AG08395 (cell line): ENCODE measurements around the gene KCNA3.
A peak's percentile ranks its signal among the peaks of the same experiment; 100 is the strongest.
"Not testable (repeated sequence)": the region's sequence is repeated elsewhere in the genome, so short reads cannot be mapped to it uniquely, and the experiment has no call there.

ENCODE experiments used
- DNase-seq: peaks from one replicate; pipeline ENCODE4 v3.0.0; 2012; ENCODE audit warnings: mixed read lengths, low spot score

Gene KCNA3

DNA sequence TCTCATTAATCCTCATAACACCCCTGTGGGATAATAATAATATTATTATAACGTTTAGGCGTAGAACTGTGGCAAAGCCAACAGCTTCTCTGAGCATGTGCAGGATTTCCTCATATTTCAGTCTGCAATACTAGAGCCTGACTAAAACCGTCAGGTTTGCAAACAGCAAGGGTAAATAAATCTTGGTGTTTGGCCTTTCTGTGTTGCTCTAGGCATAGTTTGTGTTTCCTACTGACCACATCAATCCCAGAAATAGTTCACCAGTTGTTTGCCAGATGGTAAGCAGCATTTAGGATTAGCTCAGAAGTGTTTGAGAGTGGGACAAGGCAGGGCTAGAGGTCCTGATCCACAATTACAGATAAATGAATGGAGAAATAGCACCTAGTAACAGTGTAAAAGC, 2.8 kb upstream of the KCNA3 start:
- no peak for DNase-seq

DNA sequence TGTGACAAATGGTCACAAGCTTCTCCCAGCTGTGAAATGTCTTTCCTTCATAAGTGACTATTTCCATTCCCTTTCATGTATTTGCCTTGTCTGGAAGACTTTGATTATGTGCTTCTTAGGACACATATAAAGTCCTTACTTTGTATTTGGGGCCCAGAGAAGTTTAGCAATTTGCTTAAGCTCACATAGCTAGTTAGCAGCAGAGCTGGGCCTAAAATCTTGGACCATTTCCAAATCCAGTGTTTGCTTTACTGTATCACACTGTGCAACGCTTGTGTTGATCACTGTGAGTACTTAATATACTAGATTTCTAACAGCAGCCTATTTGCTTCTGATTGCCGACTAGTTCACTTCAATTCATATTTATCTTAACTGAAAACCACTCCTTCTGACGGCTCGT, 2.2 kb upstream of the KCNA3 start:
- DNase-seq = no peak

DNA sequence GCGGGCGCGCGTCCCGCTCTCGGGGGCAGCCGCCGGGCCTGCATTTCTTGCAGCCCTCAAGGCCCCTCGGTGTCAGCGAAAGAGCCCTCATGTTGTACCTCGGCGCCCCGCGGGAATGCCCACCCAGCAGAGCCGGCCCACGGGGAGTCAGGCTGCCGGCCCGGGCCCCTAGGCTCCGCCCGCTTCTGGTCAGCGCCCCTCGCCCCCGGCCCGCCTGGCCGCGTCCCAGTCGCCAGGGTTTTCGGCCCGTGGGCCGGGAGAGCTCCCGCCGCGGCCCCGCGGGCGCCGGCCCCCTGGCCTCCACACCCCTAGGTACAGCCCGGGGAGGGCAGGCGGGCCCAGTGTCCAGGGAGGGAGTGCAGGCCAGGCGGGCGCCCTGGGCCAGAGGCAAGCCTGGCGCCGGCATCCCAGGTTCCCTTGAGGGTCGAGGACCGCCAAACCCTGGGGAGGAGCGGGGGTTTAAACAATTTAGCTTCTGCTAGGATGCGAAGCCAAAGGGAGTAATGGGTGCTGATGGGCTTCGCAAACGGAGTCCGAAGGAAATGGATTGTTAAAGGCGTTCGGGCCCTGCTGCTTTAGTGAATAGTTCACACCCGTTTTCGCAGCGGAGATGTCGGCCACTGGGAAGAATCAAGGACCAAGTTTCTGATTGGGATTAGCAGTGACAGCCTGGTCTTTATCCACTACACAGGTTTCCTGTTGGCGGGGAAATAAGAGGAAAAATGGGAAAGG, 486 bp upstream of the KCNA3 start:
- no peak for DNase-seq

- no peak for DNase-seq
These were observed 869 bp downstream of the KCNA3 start for GRCh38 chr1:110673805-110674336.

- no peak for DNase-seq
These were observed 1.5 kb downstream of the KCNA3 start for GRCh38 chr1:110673197-110673701.

- no peak for DNase-seq
These were observed 2.0 kb downstream of the KCNA3 start for GRCh38 chr1:110672753-110673108.

- DNase-seq = peak; percentile 10
These were observed 2.6 kb downstream of the KCNA3 start for GRCh38 chr1:110672001-110672752.

DNA sequence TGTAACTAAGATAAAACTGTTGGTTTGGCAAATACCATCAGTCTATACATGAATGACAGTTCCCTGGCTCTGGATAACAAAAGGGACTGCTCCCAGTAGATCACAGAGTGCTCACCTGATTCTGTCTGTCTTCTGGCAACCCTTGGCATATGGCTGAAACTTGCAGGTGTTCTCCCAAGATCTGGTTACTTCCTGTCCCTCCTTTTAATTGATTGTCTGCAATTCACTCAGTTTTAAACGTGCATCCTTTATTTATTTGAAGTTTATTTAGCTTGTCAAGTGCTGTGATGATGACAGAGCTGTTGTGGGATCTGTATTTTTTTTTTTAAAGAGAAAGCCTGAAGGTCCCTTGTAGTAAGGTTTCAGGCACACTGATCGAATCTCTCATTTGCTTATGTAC, 3.4 kb downstream of the KCNA3 start:
- no peak for DNase-seq

DNA sequence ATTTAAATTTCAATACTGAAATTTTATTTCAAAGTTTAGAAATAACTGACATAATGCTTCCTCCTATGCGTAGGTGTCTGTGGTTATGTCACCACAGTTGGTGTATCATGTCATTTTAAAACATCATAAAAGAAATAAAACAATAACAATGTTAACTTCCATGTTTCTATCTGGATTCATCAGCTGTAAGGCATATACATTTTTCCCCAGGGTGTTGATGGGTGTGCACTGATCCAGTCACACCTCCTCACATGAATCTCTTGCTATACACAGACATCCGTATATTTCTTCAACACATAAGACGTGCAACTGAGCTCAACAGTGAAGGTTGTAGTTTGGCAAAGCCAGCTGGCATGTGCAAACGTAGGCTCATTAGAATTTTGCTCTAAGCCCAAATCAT, 6.2 kb downstream of the KCNA3 start:
- DNase-seq = no peak

GRCh38 chr1:110667776-110668175, 7.0 kb downstream of the KCNA3 start:
- DNase-seq = no peak

DNA sequence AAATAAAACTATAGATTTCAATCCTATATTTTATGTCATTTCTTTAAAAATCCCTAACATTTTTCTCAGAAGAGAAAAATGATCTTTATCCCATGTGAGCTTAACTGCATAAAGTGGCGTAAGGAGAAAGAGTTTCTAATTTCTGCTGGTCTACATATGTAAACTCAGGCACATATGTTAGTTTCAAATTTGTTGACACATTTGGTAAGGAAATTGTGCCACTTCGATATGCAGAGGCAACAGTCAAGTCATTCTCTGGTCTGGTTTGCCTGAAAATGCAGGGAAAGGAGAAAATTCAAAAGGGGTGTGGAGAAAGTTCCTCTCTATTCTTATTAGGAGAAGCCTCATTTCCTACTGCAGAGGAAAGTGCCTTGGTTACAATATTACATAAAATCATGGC, 11.5 kb downstream of the KCNA3 start:
- DNase-seq = no peak

- not testable (repeated sequence) for DNase-seq
These were observed 15.2 kb downstream of the KCNA3 start for GRCh38 chr1:110659559-110659958.

GRCh38 chr1:110657351-110657750, 17.4 kb downstream of the KCNA3 start:
- no peak for DNase-seq

- DNase-seq = no peak
These were observed 24.1 kb downstream of the KCNA3 start for GRCh38 chr1:110650609-110651008.

- DNase-seq = no peak
These were observed 26.3 kb downstream of the KCNA3 start for GRCh38 chr1:110648417-110648816.

DNA sequence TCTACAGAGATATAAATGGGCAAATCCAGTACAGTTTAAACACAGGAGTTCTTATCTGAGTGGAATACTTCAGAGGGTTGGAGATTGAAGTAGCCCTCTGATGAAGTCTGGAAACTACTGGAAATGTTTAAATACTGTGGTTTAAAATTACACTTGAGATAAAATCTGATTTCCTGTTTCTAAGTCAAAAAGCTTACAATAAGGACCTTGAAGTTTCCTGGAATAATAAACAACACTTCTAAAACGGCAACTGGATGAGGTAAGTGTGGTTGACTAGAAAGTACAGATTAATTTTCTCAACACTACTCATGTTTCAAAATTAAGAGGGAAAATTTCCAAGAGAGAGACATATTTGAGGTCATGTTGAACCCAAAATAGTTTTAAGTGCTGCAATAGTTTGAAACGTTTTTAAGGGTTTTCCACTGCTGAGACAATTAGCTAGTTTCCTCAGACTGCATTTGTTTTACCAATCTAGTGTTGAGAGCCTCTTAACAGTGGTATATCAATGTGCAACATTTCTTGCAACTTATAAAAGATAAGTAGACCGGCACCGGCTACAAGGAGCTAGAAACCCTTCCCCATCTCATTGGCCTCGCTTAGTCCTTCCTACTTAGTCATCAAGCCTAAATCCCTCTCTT, 27.4 kb downstream of the KCNA3 start:
- DNase-seq = peak; percentile 10

DNA sequence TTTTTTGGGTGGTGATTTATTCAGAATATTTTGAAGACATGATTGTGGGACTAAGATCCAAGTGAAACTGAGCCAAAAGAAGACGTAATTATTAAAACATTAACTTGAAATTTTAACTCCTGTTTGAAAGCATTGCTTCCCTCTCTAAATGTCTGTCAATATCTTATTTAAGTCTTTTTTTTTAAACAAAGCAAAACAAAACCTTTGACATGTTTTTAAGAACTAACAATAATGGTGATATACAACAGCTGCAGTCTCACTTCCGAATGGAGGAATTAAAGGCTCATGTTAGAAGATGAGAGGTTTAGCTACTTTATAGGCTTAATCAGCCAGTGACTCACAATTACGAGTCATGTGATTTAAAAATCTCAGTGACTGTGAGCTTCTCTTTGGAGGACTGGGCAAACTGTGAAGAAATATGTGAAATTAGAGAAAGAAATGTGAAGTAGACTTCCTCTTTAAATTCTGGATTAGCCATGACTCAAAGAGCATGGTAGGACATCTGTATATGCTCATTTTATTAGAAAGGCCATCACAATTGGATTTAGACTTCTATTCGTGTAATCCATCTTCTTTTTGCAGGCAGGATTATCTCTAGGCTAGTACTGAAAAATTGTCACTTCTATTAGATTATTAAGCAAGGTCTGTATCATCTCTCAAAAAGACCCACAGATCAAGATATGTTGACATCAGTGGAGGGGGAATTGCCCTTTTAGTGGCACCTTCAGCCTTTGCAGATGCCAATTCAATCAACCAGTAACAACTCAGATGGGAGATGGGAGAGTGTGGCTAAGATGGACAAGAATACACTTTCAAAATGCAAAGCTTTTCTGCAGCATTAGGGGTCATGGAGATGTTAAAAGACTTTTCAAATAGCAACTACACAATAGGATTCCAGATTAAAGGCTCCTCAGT, 28.7 kb downstream of the KCNA3 start:
- peak; percentile 50 for DNase-seq

DNA sequence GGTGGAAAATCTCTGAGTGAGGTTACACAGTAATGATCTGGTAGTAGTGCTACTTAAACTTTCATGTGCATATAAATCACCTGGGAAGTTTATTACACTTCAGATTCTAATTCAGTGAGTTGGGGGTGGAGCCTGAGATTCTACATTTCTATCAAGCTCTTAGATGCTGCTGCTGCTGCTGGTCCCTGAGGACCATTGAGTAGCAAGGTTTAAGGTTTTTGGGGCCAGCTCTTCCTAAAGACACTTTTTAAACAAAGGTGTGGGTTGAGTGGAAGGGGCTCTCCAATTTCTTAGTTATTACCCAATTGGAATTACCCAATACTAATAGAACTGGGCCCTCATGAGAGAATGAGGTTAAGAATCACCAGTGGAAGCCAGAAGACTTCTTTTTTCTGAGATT, 29.5 kb downstream of the KCNA3 start:
- no peak for DNase-seq

DNA sequence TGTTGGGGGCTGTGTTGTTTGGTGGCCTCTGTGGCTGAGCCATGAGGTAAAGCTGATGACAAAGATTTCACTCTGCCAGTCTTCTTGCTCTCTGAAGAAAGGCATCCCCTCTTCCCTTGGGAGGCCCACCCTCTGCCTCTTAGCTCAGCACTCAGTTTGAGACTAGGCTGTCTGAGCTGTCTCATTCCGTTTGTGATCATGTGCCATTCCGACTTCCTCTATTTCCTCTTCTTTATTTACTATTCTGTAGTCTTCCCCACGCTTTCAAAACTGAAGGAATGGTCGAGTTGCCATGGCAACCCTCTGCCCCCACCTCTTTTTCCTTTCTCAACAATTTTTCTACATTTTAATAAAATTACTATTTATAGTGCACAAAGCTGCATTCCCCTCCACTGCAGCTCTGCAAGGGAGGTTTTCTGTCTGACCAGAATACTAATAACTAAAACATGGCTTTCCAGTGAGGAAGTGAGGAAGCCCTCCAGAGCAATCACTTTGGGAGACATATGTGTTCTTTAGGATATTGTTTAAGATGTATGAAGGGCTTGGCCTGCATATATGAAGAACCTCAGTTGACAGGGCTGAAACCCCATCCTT, 30.8 kb downstream of the KCNA3 start:
- no peak for DNase-seq

DNA sequence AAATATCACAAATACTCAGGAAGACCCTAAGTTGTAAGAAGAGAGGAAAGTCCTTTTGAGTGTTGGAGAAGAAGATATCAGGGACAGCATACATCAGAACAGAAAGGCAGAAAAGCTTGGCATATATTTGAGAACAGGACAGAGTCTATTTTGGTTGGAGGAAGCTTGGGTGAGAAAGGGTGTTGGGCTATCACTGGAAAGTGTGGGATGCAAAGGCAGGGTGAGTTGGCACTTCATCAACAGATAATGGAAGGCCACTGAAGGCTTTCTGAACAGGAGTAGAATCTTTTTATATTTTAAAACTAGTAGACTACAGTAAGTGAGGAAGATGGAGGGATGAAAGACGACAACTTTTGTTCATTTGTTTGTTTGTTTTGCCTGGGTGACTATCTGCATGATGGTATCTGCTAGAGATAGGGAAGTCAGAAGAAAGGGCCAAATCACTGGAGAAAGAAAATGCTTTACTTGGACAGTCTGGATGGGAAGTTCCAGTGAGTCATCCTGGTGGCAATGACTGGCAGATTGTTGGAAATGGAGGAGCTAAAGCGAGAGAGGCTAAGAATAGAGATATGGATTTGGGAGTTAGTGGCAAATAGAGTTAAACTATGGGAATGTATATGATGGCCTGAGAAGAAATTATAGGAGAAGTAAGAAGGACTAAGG, 34.9 kb downstream of the KCNA3 start:
- DNase-seq = no peak

- DNase-seq = no peak
These were observed 36.2 kb downstream of the KCNA3 start for GRCh38 chr1:110638556-110638955.
